ENCODE measurements around the gene MSI2.

GRCh38 chr17:57534863-57535248 is 278.5 kb downstream of the MSI2 start:
- TF ChIP-seq POLR2A (IDR thresholded peaks at IDR 0.05) (no peak), CTCF (IDR thresholded peaks at IDR 0.05) (no peak), POLR2AphosphoS5 (IDR thresholded peaks at IDR 0.05) (peak; percentile 24)
